Cardiac fibroblast (primary cell): ENCODE measurements around the gene LAMA2.

Experiments used
- DNase-seq, 2 donors: peaks; one replicate each; pipeline versions ENCODE4 v3.0.0 to v3.0.0-alpha.2; 2010; ENCODE audit warnings: low read depth in 2 of 2
- H3K4me3 ChIP-seq, 2 donors: replicated peaks in 1 of 2; 1 replicate in 1 of 2; 2 replicates in 1 of 2; pipeline ENCODE4 v1.5.1; 2011; ENCODE audit warnings: low read depth in 2 of 2, low read length in 2 of 2, mild to moderate bottlenecking in 2 of 2, moderate library complexity in 1 of 2
- TF ChIP-seq, protein P1 (sequence below): IDR thresholded peaks from one replicate; pipeline ENCODE4 v1.5.1; 2011; ENCODE audit warnings: low read depth, mild to moderate bottlenecking, low read length, inconsistent platforms

LAMA2 gene

DNA sequence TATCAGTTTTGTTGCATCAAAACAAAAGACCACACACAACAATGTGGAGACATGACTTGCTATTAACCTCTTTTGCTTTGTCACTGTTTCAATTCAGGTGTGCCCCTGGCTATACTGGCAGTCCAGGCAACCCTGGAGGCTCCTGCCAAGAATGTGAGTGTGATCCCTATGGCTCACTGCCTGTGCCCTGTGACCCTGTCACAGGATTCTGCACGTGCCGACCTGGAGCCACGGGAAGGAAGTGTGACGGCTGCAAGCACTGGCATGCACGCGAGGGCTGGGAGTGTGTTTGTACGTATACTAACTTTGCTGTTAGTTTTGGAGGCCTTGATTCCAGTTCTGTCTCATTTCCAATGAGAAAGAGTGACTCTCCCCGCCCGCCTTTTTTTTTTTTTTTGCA lies 470.1 kb downstream of the LAMA2 start:
- no peak overlapping the region for H3K4me3 ChIP-seq
- TF ChIP-seq, protein P1, sequence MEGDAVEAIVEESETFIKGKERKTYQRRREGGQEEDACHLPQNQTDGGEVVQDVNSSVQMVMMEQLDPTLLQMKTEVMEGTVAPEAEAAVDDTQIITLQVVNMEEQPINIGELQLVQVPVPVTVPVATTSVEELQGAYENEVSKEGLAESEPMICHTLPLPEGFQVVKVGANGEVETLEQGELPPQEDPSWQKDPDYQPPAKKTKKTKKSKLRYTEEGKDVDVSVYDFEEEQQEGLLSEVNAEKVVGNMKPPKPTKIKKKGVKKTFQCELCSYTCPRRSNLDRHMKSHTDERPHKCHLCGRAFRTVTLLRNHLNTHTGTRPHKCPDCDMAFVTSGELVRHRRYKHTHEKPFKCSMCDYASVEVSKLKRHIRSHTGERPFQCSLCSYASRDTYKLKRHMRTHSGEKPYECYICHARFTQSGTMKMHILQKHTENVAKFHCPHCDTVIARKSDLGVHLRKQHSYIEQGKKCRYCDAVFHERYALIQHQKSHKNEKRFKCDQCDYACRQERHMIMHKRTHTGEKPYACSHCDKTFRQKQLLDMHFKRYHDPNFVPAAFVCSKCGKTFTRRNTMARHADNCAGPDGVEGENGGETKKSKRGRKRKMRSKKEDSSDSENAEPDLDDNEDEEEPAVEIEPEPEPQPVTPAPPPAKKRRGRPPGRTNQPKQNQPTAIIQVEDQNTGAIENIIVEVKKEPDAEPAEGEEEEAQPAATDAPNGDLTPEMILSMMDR: no peak
- no peak for DNase-seq

DNA sequence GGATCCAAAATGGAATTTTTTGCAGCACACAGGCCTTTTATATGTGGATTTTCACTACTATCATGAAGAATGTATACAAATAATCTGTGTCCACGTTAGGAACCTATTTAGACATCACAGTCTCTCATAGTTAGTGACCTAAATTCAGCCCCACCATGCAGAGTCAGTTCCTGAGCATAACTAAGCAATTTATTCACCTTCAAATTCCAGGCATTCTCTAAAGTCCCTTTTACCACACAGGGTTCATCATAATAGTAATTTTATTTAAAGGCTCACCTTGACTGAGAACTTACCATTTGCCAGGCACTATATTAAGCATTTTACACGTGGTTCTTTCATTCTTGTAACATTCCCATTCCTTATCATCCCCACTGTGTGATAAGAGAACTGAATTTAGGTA lies 473.2 kb downstream of the LAMA2 start:
- TF ChIP-seq, protein P1: no peak
- no peak overlapping the region for H3K4me3 ChIP-seq
- DNase-seq: no peak

DNA sequence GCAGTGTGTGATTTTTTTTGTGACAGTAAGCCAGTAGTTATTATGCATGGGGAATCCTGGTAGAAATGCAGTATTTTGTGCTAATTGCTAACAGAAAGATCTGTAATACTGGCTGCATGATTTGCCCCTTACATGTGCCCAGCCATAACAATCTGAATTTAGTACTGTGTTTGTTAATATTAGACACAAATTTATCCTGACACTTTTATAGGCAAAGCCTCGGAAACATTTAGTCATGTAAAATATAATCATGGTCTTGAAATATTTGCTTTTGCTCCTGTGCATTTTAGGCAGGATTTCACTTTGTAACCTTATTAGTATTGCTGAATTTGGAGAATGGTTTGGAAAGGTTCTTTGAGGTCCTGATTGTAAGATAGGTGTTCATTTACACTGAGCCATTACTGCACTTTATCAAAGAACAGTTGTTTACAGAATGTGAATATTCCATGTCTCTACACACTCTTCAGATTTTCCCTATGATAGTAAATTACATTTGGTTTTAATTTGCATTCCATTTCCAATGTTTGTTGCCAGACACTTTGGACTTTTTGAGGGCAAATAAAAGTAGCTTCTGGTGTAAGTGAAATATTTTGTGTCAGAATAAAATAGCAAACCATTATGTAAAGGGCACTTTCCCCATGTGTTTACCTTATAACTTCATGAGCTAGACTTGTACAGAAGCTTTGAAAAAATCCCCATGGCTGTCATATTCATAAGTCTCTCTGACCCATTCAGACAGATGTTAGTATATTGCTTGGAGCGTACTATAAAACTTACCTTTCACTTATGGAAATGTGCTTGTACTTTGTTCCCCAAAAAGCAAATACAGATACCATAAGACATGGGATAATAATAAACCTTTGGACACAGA lies 477.1 kb downstream of the LAMA2 start:
- H3K4me3 ChIP-seq: no peak overlapping the region
- TF ChIP-seq, protein P1: no peak
- DNase-seq: no peak

DNA sequence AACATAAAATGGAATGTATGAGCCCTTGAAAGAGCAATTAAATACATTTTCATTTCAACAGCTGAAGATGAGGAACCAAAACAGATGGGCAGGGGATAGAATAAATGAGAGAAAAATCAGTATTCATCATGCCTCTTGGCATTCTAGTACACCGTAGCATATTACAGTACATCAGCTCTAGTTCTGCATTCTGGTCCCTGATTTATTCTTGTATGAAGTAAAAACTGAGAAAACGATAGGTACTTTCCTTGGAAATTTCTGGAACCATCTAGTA lies 477.7 kb downstream of the LAMA2 start:
- H3K4me3 ChIP-seq: no peak overlapping the region
- TF ChIP-seq, protein P1: no peak
- DNase-seq: no peak

DNA sequence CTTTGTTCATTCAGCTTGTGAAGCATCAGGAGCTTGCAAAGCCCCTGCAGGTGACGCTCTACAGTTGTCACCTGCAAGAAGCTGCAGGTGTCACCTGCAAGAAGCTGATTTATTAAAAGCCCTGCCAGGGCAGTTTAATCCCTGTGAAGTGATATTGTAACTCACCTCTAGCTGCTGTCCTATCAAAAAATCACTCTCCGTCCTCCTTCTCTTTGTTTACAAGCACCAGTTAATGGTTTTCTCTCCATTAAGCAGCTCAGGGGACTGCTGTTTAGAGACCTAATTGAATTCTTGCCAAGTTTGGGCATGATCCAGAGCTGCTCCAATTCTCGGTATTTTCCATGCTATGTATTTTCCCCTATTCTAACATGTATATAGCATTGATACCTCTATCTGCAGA lies 481.1 kb downstream of the LAMA2 start:
- TF ChIP-seq, protein P1: no peak
- H3K4me3 ChIP-seq: no peak overlapping the region

DNA sequence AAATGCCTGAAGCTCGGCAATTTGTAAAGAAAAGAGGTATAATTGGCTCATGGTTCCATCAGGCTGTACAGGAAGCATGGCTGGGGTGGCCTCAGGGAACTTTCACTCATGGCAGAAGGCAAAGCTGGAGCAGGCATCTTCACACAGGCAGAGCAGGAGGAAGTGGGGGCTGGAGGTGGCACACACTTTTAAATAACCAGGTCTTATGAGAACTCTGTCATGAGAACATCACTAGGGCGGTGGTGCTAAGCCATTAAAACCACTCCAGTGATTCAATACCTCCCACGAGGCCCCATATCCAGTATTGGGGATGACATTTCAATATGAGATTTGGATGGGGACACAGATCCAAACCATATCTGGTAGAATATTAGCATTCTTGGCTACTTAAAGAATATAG lies 481.8 kb downstream of the LAMA2 start:
- TF ChIP-seq, protein P1: no peak
- H3K4me3 ChIP-seq: no peak overlapping the region
- DNase-seq: no peak

More for the DNA sequence above, 481.1 kb downstream of the LAMA2 start:
- DNase-seq: no peak

DNA sequence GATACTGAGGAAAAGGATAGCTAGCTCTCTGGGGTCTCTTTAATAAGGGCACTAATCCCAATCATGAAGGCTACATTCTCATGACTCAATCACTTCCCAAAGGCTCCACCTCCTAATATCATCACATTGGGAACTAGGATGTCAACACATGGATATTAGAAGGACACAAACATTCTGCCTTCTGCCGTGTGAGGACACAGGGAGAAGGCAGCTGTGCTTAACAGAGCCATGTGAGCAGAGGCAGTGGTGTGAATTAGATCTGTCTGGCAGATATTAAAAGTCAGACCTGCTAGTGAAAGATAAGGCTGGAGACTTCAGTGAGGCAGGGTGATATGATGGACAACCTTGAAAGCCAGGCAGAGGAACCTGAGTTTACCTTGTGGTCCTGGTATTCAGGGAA lies 485.1 kb downstream of the LAMA2 start:
- H3K4me3 ChIP-seq: no peak overlapping the region
- no peak for DNase-seq
- TF ChIP-seq, protein P1: no peak
